Adrenal gland (tissue), 12 donors: ENCODE measurements around the gene UBXN11. TPM values are rescaled to one million over a fixed set of nuclear protein-coding genes. Genes with fewer than 3 reads are reported as not detected.
A peak's percentile ranks its signal among the peaks of the same experiment; 100 is the strongest.

Experiments used
- DNase-seq, 7 donors: peaks; one replicate each; pipeline ENCODE4 v3.0.0-alpha.2; 2019 to 2020
- H3K27ac ChIP-seq, 5 donors: fragments of 200-600 bp; sonication (generic) in 4 of 5; 1 replicate in 3 of 5; 2 replicates in 2 of 5; pipeline versions ENCODE4 v1.5.1 to v1.8.0; 2016 to 2020; ENCODE audit warnings: mild to moderate bottlenecking in 1 of 5
- H3K27me3 ChIP-seq: fragments of 200-600 bp; 2 replicates; pipeline ENCODE4 v1.8.0; 2021
- H3K36me3 ChIP-seq, 2 donors: fragments of 200-600 bp; replicated peaks in 1 of 2; 1 replicate in 1 of 2; 2 replicates in 1 of 2; pipeline versions ENCODE4 v1.5.1 to v1.8.0; 2018 to 2022
- H3K4me1 ChIP-seq, 2 donors: fragments of 200-600 bp; replicated peaks in 1 of 2; 1 replicate in 1 of 2; 2 replicates in 1 of 2; pipeline versions ENCODE4 v1.5.1 to v1.8.0; 2018 to 2021
- H3K4me3 ChIP-seq, 4 donors: fragments of 200-600 bp; sonication (generic) in 3 of 4; one replicate each; pipeline ENCODE4 v1.5.1; 2016 to 2018
- H3K9me3 ChIP-seq, 3 donors: fragments of 200-600 bp; sonication (generic) in 1 of 3; replicated peaks in 1 of 3; 1 replicate in 2 of 3; 2 replicates in 1 of 3; pipeline versions ENCODE4 v1.5.1 to v1.8.0; 2016 to 2021
- POLR2A ChIP-seq, 2 donors: fragments of 450-650 bp; IDR thresholded peaks; one replicate each; pipeline ENCODE4 v1.6.1; 2017; ENCODE audit warnings: antibody characterized with exemption in 2 of 2, mild to moderate bottlenecking in 2 of 2, moderate library complexity in 1 of 2
- WGBS, 4 donors: extraction: QIAGEN DNeasy Blood & Tissue Kit in 2 of 4; methylation state at CpG; one replicate each; pipeline versions ENCODE4 v1.1.5 to v1.1.7; 2013 to 2017; 5-methylcytosine and 5-hydroxymethylcytosine counted together
- intact Hi-C, 2 donors: fragments of 100-400 bp; cut with DNase I; formaldehyde crosslinking; loops; one replicate each; pipeline versions ENCODE4 v1.14.1 to v1.15.0; 2022 to 2023
- polyA plus RNA-seq, 3 donors: library from polyadenylated mRNA; stranded (reverse); fragments of 200-250 nt in 2 of 3; fragments of 350-450 nt in 1 of 3; fragmentation: Illumina TruSeq in 1 of 3; extraction: RNeasy Lipid Tissue Mini Kit (QIAGEN cat#74804) in 1 of 3; gene quantifications; one replicate each; pipeline ENCODE4 v1.2.3, GENCODE V29; 2013 to 2014
- total RNA-seq, 9 donors: library from RNA; depleted of rRNA in 4 of 9; stranded (reverse); fragments of >200 nt in 4 of 9; fragments of 120-200 nt in 1 of 9; fragmentation: NEBNext Ultra II Directional in 1 of 9; extraction: Animal tissue kit (Norgen Biotek cat#: 25700) in 1 of 9; gene quantifications; one replicate each; pipeline versions ENCODE4 v1.1.0 to v1.2.4, GENCODE V29; 2013 to 2023
- TF ChIP-seq, protein P1 (sequence below), 6 experiments: fragments of 450-650 bp in 4 of 6; fragments of 200-600 bp in 2 of 6; sonication (generic) in 1 of 6; IDR thresholded peaks; 1 replicate in 5 of 6; 2 replicates in 1 of 6; pipeline versions ENCODE4 v1.5.1 to v1.8.0; 2016 to 2021; ENCODE audit warnings: antibody characterized with exemption in 6 of 6, mild to moderate bottlenecking in 2 of 6, moderate library complexity in 1 of 6
- donor health status: healthy with polysubstance abuse.
- donor health status: Bipolar disorder and iron deficiency.
- donor health status: DM: yes; HTN: yes; CAD: no.
- donor health status: DM: no; HTN: no; CAD: no.
- donor health status: DM: no; HTN: no; CAD: no.
- donor health status: DM: yes; HTN: yes; CAD: no.

UBXN11 gene
- total and polyA plus RNA-seq, 12 donors = 5.3 to 154 (median 13.7) TPM

DNA sequence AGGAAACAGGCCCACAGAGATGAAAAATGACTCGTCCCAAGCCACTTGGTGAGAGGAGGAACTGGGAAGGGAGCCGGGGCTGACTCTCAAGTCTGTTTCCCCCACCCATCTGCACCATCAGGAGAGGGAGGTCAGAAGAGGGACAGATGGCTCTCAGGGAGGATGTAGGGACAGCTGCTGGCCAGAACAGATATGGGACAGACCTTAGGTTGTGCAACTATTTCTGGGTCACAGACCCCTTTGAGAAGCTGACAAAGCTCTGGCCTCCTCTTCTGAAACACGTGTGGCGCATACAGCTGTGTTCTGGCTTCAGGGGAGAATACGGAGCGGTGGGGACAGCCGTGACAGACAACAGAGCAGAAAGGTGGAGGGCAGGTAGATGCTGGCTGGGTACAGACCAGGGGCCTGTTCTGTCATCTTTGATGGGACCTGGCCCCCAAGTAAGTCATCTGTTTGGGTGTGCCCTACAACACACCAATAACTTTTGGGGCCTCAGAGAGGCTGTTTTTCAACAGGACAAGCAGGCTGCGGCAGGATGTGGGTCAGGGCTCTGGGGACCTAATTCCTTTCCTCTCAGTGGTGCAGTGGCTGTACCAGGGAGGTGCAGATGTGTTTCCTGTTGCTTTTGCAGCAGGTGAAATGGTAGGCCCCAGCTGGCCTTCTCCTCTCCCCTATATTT is 19.3 kb downstream of the UBXN11 start:
- 60 to 81% (median 67%) methylated on average over 8 of the region's 8 CpGs for WGBS, 4 donors
- H3K36me3 ChIP-seq = no peaks in the 10 kb centered on the region
- no peak for TF ChIP-seq POLR2A (IDR thresholded peaks at IDR 0.05)
- TF ChIP-seq, protein P1, sequence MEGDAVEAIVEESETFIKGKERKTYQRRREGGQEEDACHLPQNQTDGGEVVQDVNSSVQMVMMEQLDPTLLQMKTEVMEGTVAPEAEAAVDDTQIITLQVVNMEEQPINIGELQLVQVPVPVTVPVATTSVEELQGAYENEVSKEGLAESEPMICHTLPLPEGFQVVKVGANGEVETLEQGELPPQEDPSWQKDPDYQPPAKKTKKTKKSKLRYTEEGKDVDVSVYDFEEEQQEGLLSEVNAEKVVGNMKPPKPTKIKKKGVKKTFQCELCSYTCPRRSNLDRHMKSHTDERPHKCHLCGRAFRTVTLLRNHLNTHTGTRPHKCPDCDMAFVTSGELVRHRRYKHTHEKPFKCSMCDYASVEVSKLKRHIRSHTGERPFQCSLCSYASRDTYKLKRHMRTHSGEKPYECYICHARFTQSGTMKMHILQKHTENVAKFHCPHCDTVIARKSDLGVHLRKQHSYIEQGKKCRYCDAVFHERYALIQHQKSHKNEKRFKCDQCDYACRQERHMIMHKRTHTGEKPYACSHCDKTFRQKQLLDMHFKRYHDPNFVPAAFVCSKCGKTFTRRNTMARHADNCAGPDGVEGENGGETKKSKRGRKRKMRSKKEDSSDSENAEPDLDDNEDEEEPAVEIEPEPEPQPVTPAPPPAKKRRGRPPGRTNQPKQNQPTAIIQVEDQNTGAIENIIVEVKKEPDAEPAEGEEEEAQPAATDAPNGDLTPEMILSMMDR (IDR thresholded peaks at IDR 0.05) = no peak
- no peaks in the 10 kb centered on the region for H3K9me3 ChIP-seq
- peak overlapping the region in 1 of 5 donors; percentile 62 for H3K27ac ChIP-seq
- peak in 3 of 7 donors; percentile 32 to 65 (median 41) for DNase-seq
- intact Hi-C loops = no loop called here
- H3K4me1 ChIP-seq = peaks cover 0 to 33% of the 10 kb centered on the region in 2 donors
- H3K4me3 ChIP-seq = no peak overlapping the region
- H3K27me3 ChIP-seq = no peaks in the 10 kb centered on the region

DNA sequence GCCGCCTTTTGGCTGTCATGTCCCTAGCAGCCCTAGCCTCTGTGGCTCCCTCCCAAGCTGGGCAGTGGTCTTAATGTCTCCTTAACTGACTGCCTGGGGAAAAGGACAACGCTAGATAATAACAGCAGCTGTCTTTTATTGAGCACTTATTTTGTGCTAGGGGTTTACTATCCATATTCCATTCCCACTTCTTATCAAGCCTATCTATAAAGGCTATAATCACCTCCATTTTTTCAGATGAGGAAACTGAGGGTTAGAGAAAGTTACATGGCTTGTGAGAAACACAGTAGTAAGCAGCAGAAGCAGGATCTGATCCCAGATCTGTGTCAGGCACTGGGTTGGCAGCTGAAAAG is 20.4 kb downstream of the UBXN11 start:
- no peak for TF ChIP-seq POLR2A (IDR thresholded peaks at IDR 0.05)
- TF ChIP-seq, protein P1 (IDR thresholded peaks at IDR 0.05) = no peak
- Histone ChIP-seq H3K4me1 (peaks cover 0 to 39% of the 10 kb centered on the region in 2 donors), H3K36me3 (no peaks in the 10 kb centered on the region), H3K9me3 (no peaks in the 10 kb centered on the region), H3K4me3 (no peak overlapping the region), H3K27me3 (no peaks in the 10 kb centered on the region), H3K27ac (peak overlapping the region in 1 of 5 donors; percentile 62)
- intact Hi-C loops = no loop called here
- whole genome bisulfite sequencing, 4 donors = 74 to 92% (median 88%) methylated on average over 1 to 2 of the region's 2 CpGs
- no peak for DNase-seq

DNA sequence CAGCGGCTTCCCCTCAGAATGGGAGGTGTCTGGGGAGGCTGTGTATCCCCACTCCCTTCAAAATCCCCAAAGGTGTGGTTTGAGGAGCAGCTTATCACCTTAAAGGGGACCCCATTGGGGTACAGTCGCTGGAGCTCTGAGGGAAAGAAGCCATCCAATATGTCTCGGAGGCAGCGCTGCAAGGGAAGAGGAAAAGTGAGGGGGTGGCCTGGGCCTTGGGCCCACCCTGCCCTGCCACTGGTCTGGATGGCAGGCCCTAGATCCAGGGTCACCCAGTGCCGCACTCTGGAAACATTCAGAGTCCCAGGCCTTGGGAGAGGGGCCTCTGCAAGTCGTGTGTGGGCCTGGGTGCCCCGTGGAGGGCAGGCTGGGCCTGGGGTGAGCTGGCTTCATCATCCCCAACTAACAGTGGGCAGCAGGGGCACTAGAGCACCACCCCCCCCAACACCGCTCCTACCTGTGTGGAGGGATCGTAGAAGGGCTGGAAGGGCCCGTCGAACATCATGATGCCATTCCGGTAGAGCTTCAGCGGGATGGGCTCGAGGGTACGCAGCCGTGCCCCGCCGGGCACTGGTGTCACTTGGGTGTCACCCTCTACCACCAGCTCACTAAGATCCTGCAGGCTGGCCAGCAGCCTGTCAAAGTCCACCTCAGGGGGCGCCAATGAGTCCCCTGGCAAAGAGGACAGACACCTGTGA is 20.9 kb downstream of the UBXN11 start:
- no peaks in the 10 kb centered on the region for H3K9me3 ChIP-seq
- no peak overlapping the region for H3K4me3 ChIP-seq
- H3K4me1 ChIP-seq = peaks cover 0 to 42% of the 10 kb centered on the region in 2 donors
- no peaks in the 10 kb centered on the region for H3K27me3 ChIP-seq
- no peak overlapping the region for H3K27ac ChIP-seq
- DNase-seq = peak in 1 of 7 donors; percentile 29
- WGBS, 4 donors = 84 to 90% (median 86%) methylated on average over 4 to 19 of the region's 19 CpGs
- intact Hi-C loops = no loop called here
- TF ChIP-seq, protein P1 (IDR thresholded peaks at IDR 0.05) = no peak
- no peaks in the 10 kb centered on the region for H3K36me3 ChIP-seq

DNA sequence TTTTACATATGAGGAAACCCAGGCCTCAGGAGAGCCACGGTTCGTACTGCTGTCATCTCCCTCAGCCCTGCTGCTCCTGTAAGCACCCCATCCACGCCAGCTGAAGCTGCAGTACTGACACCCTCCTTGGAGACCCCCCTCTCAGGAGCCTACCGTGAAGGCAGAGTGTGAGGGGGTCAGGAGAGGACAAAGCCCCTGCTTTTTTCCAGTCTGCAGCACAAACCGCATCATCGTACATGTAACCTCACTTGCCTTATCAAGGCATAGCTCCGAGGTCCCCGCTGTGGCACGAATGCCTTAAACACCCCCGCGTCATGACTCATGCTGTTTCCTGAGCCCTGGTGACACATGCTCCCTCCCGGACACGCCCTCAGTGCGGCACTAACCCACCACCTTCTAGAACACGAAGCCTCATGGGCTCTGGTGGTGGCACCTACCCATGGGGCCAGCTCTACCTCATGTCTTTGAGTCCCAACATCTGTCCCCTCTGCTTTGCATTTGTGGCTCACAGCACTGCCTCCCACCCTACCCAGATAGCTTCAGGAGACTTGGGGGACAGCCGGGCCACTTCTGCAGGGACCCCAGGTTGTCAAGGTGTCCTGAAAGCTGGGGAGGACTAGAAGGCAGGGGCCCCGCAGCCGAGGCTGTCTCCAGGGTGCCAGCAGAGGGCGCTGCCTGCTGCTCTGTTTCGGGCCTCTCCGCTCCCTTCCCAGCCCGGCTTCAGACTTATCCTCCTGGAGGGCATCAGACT is 21.7 kb downstream of the UBXN11 start:
- no peaks in the 10 kb centered on the region for H3K36me3 ChIP-seq
- TF ChIP-seq, protein P1 (IDR thresholded peaks at IDR 0.05) = peak; percentile 41 to 65 (median 50)
- no peak for TF ChIP-seq POLR2A (IDR thresholded peaks at IDR 0.05)
- H3K27me3 ChIP-seq = no peaks in the 10 kb centered on the region
- DNase-seq = peak; percentile 81 to 94 (median 92)
- H3K27ac ChIP-seq = peak overlapping the region in 2 of 5 donors; percentile 50 to 67
- WGBS, 4 donors = 27 to 40% (median 29%) methylated on average over 14 to 22 of the region's 22 CpGs
- H3K9me3 ChIP-seq = no peaks in the 10 kb centered on the region
- H3K4me3 ChIP-seq = no peak overlapping the region
- intact Hi-C loops = loop anchor here in 1 of 2 donors (5.0 kb wide), 1 partner anchor 38 kb away; no protein-coding TSS in a partner anchor
- H3K4me1 ChIP-seq = peaks cover 0 to 37% of the 10 kb centered on the region in 2 donors
